Skeletal muscle tissue (tissue), 4 donors: ENCODE measurements around the gene PRM3. TPM values are rescaled to one million over a fixed set of nuclear protein-coding genes. Genes with fewer than 3 reads are reported as not detected.

Experiments
- H3K27ac ChIP-seq: one replicate; pipeline ENCODE4 v1.7.0; 2013; ENCODE audit warnings: mild to moderate bottlenecking, low read depth, low read length, inconsistent platforms
- H3K27me3 ChIP-seq, 3 donors: one replicate each; pipeline ENCODE4 v1.7.0; 2013; ENCODE audit warnings: low read length in 3 of 3; ENCODE audit not compliant: control insufficient read depth in 3 of 3, insufficient read depth in 3 of 3
- H3K36me3 ChIP-seq, 3 donors: one replicate each; pipeline ENCODE4 v1.7.0; 2013; ENCODE audit warnings: low read length in 3 of 3; ENCODE audit not compliant: control insufficient read depth in 3 of 3, insufficient read depth in 3 of 3
- H3K4me1 ChIP-seq, 3 donors: one replicate each; pipeline ENCODE4 v1.7.0; 2013; ENCODE audit warnings: low read length in 3 of 3, mild to moderate bottlenecking in 3 of 3; ENCODE audit not compliant: control insufficient read depth in 3 of 3, insufficient read depth in 3 of 3
- H3K4me3 ChIP-seq, 3 donors: one replicate each; pipeline ENCODE4 v1.7.0; 2013; ENCODE audit warnings: low read length in 3 of 3
- H3K9ac ChIP-seq, 3 donors: one replicate each; pipeline ENCODE4 v1.7.0; 2013; ENCODE audit warnings: low read length in 3 of 3, mild to moderate bottlenecking in 3 of 3, moderate library complexity in 2 of 3, low read depth in 1 of 3
- H3K9me3 ChIP-seq, 3 donors: one replicate each; pipeline ENCODE4 v1.7.0; 2013; ENCODE audit warnings: low read length in 3 of 3; ENCODE audit not compliant: control insufficient read depth in 3 of 3
- total RNA-seq: library from RNA; depleted of rRNA; stranded (reverse); fragments of >200 nt; gene quantifications from one replicate; pipeline ENCODE4 v1.2.3, GENCODE V29; 2014
- donor health status: Osteomylitis.

Gene PRM3
- total RNA-seq, 1 donor from 2014 or later = not detected

- Histone ChIP-seq H3K27me3 (no peaks in the 10 kb centered on the region), H3K9ac (peak overlapping the region in 1 of 3 donors; percentile 29), H3K36me3 (no peaks in the 10 kb centered on the region), H3K4me1 (peaks cover 13 to 22% (median 18%) of the 10 kb centered on the region in 3 donors), H3K9me3 (no peaks in the 10 kb centered on the region), H3K27ac (no peak overlapping the region), H3K4me3 (no peak overlapping the region)
Measured at GRCh38 chr16:11253009-11253994, 20.1 kb downstream of the PRM3 start.

GRCh38 chr16:11252482-11252931 is 20.9 kb downstream of the PRM3 start:
- Histone ChIP-seq H3K9ac (no peak overlapping the region), H3K9me3 (no peaks in the 10 kb centered on the region), H3K27me3 (no peaks in the 10 kb centered on the region), H3K4me1 (peaks cover 13 to 21% (median 15%) of the 10 kb centered on the region in 3 donors), H3K36me3 (no peaks in the 10 kb centered on the region), H3K4me3 (no peak overlapping the region), H3K27ac (no peak overlapping the region)

- Histone ChIP-seq H3K9me3 (no peaks in the 10 kb centered on the region), H3K4me1 (peaks cover 6 to 14% (median 8%) of the 10 kb centered on the region in 3 donors), H3K27me3 (no peaks in the 10 kb centered on the region), H3K9ac (no peak overlapping the region), H3K27ac (no peak overlapping the region), H3K4me3 (no peak overlapping the region), H3K36me3 (no peaks in the 10 kb centered on the region)
Measured at GRCh38 chr16:11251525-11252481, 21.6 kb downstream of the PRM3 start.

- Histone ChIP-seq H3K36me3 (no peaks in the 10 kb centered on the region), H3K9me3 (no peaks in the 10 kb centered on the region), H3K4me3 (no peak overlapping the region), H3K4me1 (peaks cover 5 to 12% (median 7%) of the 10 kb centered on the region in 3 donors), H3K27me3 (no peaks in the 10 kb centered on the region), H3K9ac (no peak overlapping the region), H3K27ac (no peak overlapping the region)
Measured at GRCh38 chr16:11250786-11251524, 22.5 kb downstream of the PRM3 start.

- H3K27ac ChIP-seq = no peak overlapping the region
- no peak overlapping the region for H3K4me3 ChIP-seq
- peaks cover 5 to 12% (median 7%) of the 10 kb centered on the region in 3 donors for H3K4me1 ChIP-seq
- H3K9me3 ChIP-seq = no peaks in the 10 kb centered on the region
- H3K36me3 ChIP-seq = no peaks in the 10 kb centered on the region
- H3K27me3 ChIP-seq = no peaks in the 10 kb centered on the region
- H3K9ac ChIP-seq = no peak overlapping the region
Measured at GRCh38 chr16:11250091-11250785, 23.2 kb downstream of the PRM3 start.

GRCh38 chr16:11249233-11250061 is 24.0 kb downstream of the PRM3 start:
- Histone ChIP-seq H3K9me3 (no peaks in the 10 kb centered on the region), H3K36me3 (no peaks in the 10 kb centered on the region), H3K4me3 (no peak overlapping the region), H3K9ac (no peak overlapping the region), H3K27ac (no peak overlapping the region), H3K27me3 (no peaks in the 10 kb centered on the region), H3K4me1 (peaks cover under 1 to 6% (median 5%) of the 10 kb centered on the region in 3 donors)

GRCh38 chr16:11248133-11248532 is 25.3 kb downstream of the PRM3 start:
- Histone ChIP-seq H3K4me1 (peaks cover 0 to 2% (median 0%) of the 10 kb centered on the region in 3 donors), H3K9ac (no peak overlapping the region), H3K27ac (no peak overlapping the region), H3K9me3 (no peaks in the 10 kb centered on the region), H3K27me3 (no peaks in the 10 kb centered on the region), H3K36me3 (no peaks in the 10 kb centered on the region), H3K4me3 (no peak overlapping the region)

- Histone ChIP-seq H3K9ac (no peak overlapping the region), H3K27me3 (no peaks in the 10 kb centered on the region), H3K4me3 (no peak overlapping the region), H3K36me3 (no peaks in the 10 kb centered on the region), H3K9me3 (no peaks in the 10 kb centered on the region), H3K4me1 (peaks cover 0 to under 1% (median 0%) of the 10 kb centered on the region in 3 donors), H3K27ac (no peak overlapping the region)
Measured at GRCh38 chr16:11245988-11246387, 27.4 kb downstream of the PRM3 start.
